Measurements from ENCODE around the gene ETV3.
A peak's percentile ranks its signal among the peaks of the same experiment; 100 is the strongest.

ETV3 gene

GRCh38 chr1:157166590-157166989, 28.4 kb upstream of the ETV3 start:
- Histone ChIP-seq H3K27ac (ENCODE audit: low read length) (no peak overlapping the region), H2AFZ (ENCODE audit: low read depth, low read length) (no peak overlapping the region), H3K4me2 (ENCODE audit: insufficient read depth, low read length) (no peak overlapping the region), H3K9ac (ENCODE audit: low read depth, low read length) (no peak overlapping the region), H3K4me1 (ENCODE audit: insufficient read depth, low read length) (no peaks in the 10 kb centered on the region), H3K36me3 (ENCODE audit: insufficient read depth, low read length) (no peaks in the 10 kb centered on the region), H3K9me3 (ENCODE audit: insufficient read depth, low read length, severe bottlenecking) (no peaks in the 10 kb centered on the region), H4K20me1 (ENCODE audit: insufficient read depth, low read length) (no peaks in the 10 kb centered on the region), H3K27me3 (ENCODE audit: insufficient read depth, low read length, poor library complexity) (peaks cover 7% of the 10 kb centered on the region), H3K4me3 (ENCODE audit: low read depth in 1 of 2, low read length in 2 of 2) (no peak overlapping the region), H3K79me2 (ENCODE audit: insufficient read depth, low read length) (no peaks in the 10 kb centered on the region)
- no peak for TF ChIP-seq CTCF (IDR thresholded peaks at IDR 0.05; ENCODE audit: borderline replicate concordance, extremely low read depth, low read length, poor library complexity, severe bottlenecking)
- TF ChIP-seq EZH2 (IDR thresholded peaks at IDR 0.05; ENCODE audit: borderline replicate concordance, low read depth, low read length, severe bottlenecking): no peak
- ATAC-seq (ENCODE audit: insufficient read depth, low read depth) (no peak), DNase-seq (no peak)

- Histone ChIP-seq H3K27ac (ENCODE audit: low read length) (no peak overlapping the region), H3K4me2 (ENCODE audit: insufficient read depth, low read length) (no peak overlapping the region), H2AFZ (ENCODE audit: low read depth, low read length) (no peak overlapping the region), H3K4me3 (ENCODE audit: low read depth in 1 of 2, low read length in 2 of 2) (no peak overlapping the region), H3K9ac (ENCODE audit: low read depth, low read length) (no peak overlapping the region), H3K79me2 (ENCODE audit: insufficient read depth, low read length) (no peaks in the 10 kb centered on the region), H3K4me1 (ENCODE audit: insufficient read depth, low read length) (no peaks in the 10 kb centered on the region), H3K9me3 (ENCODE audit: insufficient read depth, low read length, severe bottlenecking) (no peaks in the 10 kb centered on the region), H3K36me3 (ENCODE audit: insufficient read depth, low read length) (no peaks in the 10 kb centered on the region), H4K20me1 (ENCODE audit: insufficient read depth, low read length) (0 out of 2 replicates have a peak, but pooled peaks cover 3% of the 10 kb centered on the region), H3K27me3 (ENCODE audit: insufficient read depth, low read length, poor library complexity) (peaks cover 25% of the 10 kb centered on the region)
- DNase-seq: peak; percentile 76
- TF ChIP-seq CTCF (IDR thresholded peaks at IDR 0.05; ENCODE audit: borderline replicate concordance, extremely low read depth, low read length, poor library complexity, severe bottlenecking) (peak; percentile 94), EZH2 (IDR thresholded peaks at IDR 0.05; ENCODE audit: borderline replicate concordance, low read depth, low read length, severe bottlenecking) (no peak)
- peak; percentile 79 for ATAC-seq (ENCODE audit: insufficient read depth, low read depth)
These were observed 25.3 kb upstream of the ETV3 start for GRCh38 chr1:157163273-157164127.

- Histone ChIP-seq H3K9ac (ENCODE audit: low read depth, low read length) (no peak overlapping the region), H3K9me3 (ENCODE audit: insufficient read depth, low read length, severe bottlenecking) (no peaks in the 10 kb centered on the region), H3K4me2 (ENCODE audit: insufficient read depth, low read length) (no peak overlapping the region), H3K27me3 (ENCODE audit: insufficient read depth, low read length, poor library complexity) (peaks cover 29% of the 10 kb centered on the region), H3K27ac (ENCODE audit: low read length) (no peak overlapping the region), H4K20me1 (ENCODE audit: insufficient read depth, low read length) (0 out of 2 replicates have a peak, but pooled peaks cover 3% of the 10 kb centered on the region), H3K4me1 (ENCODE audit: insufficient read depth, low read length) (no peaks in the 10 kb centered on the region), H3K4me3 (ENCODE audit: low read depth in 1 of 2, low read length in 2 of 2) (no peak overlapping the region), H3K36me3 (ENCODE audit: insufficient read depth, low read length) (no peaks in the 10 kb centered on the region), H3K79me2 (ENCODE audit: insufficient read depth, low read length) (no peaks in the 10 kb centered on the region), H2AFZ (ENCODE audit: low read depth, low read length) (no peak overlapping the region)
- DNase-seq (no peak), ATAC-seq (ENCODE audit: insufficient read depth, low read depth) (no peak)
- TF ChIP-seq CTCF (IDR thresholded peaks at IDR 0.05; ENCODE audit: borderline replicate concordance, extremely low read depth, low read length, poor library complexity, severe bottlenecking) (no peak), EZH2 (IDR thresholded peaks at IDR 0.05; ENCODE audit: borderline replicate concordance, low read depth, low read length, severe bottlenecking) (no peak)
These were observed 24.1 kb upstream of the ETV3 start for GRCh38 chr1:157162345-157162744.

Measured in DND-41 (cell line).